ENCODE data around the gene ENTR1.

The ENTR1 gene

DNA sequence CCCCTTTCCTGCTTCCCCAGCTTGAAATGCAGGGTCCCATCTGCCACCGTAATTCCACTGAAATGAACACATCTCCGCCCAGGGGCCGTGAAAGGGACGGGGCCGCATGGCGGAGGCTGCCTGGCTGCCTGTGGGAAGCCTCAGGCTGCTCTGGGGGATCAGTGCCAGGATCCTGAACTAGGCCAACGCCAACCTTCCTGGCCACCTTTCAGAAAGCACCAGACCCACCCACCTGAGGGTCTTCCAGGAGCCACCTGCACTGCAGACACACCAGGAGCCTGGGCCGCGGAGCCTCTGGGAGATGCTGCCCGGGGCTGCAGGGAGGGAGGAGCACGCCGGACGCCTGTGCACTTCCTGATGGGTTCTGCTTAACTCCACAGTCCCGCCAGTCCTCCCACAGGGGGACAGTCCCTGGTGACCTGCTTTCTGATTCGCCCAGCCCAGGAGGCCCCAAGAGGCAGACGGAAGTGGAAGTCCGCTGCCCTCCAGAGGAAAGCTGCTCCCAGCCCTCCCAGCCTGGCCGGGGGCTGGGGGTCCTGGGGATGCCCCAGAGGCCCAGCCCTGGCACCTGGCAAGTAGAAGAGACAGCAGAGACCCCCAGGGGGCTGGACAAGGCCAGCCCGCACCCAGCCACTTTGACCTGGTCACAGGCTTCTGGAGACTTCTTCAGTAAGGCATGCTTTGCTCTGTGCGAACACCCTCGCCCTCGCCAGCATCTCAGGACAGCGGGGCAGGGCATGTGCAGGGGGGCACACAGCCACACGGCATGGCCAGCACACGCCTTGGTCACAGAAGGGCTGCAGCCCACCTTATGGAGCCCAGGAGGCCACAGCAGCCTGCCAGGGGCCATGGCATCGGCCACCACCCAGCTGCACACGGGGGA is 36.9 kb downstream of the ENTR1 start, which contains the start of gene CARD9:
CARD9 (minus strand) TSS at position 370 of the 883 bp plus-strand sequence. CDS start 1,591 bp downstream, outside the sequence.
- H3K36me3 ChIP-seq (ENCODE audit: control insufficient read depth, insufficient read depth, low read length) = peaks cover 16% of the 10 kb centered on the region
- H3K27me3 ChIP-seq (replicated peaks; ENCODE audit: control insufficient read depth, insufficient read depth, low read length) = no peaks in the 10 kb centered on the region
- no peak for DNase-seq (ENCODE audit: extremely low read depth, insufficient read length)
- peak within 1 kb of the TSS; percentile 60 for H3K4me3 ChIP-seq (replicated peaks; ENCODE audit: low read depth, low read length)
- TF ChIP-seq CTCF (IDR thresholded peaks at IDR 0.05; ENCODE audit: insufficient read depth, low read length, poor library complexity, severe bottlenecking) = no peak

DNA sequence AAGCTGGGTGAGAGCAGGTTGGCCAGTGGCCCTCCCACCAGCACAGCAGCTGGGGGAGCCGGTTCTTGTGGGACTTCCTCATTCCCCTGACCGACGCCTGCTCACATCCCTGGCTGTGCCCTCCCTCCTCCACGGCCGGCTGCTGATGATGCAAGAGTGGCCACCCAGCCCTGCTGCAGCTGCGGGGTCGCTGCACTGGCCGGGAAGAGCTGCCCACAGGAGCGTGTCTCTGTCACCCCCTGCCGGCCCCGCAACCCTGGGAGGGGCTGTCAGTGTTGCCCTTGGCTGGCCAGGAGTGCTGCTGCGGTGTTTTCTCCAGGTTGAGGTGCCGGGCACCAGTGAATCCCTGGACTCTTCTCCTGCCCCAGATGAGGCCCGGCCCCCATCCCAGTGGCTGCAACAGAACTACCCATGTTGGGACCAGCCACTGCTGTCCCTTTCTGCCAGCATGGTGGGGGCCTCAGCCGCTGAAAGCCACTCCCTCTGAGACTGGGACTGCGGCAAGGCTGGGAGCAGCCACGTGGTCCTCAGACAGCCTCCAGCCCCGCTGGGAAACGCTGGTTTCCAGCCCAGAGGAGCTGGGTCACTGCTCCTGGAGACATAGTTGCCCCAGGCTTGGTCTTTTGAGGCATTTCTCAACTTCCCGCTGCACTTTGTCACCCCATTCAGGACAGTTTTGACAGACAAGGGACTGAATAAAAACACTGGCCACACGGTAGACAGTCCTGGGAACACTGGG is 37.7 kb downstream of the ENTR1 start:
- TF ChIP-seq CTCF (IDR thresholded peaks at IDR 0.05; ENCODE audit: insufficient read depth, low read length, poor library complexity, severe bottlenecking) = peak; percentile 27
- H3K27me3 ChIP-seq (replicated peaks; ENCODE audit: control insufficient read depth, insufficient read depth, low read length) = no peaks in the 10 kb centered on the region
- H3K36me3 ChIP-seq (ENCODE audit: control insufficient read depth, insufficient read depth, low read length) = peaks cover 11% of the 10 kb centered on the region
- peak overlapping the region; percentile 60 for H3K4me3 ChIP-seq (replicated peaks; ENCODE audit: low read depth, low read length)
- no peak for DNase-seq (ENCODE audit: extremely low read depth, insufficient read length)

DNA sequence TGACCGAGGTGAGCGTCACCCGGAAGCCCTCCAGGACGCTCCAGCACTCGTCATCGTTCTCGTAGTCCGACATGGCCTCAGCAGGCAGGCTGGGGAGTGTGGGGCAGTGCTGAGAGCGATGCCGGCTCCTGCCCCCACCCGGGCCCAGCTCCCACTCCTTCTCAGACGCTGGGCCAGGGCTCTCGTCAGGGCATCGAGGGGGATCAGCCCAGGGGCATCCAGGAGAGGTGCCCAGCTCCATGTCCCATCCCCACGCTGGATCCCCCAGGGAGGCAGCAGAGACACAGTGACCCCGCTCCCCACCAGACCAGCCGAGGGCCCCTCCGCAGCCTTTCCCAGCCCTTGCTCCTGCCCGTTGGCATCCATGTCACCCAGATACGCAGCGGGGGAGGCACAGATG is 38.4 kb downstream of the ENTR1 start:
- H3K27me3 ChIP-seq (replicated peaks; ENCODE audit: control insufficient read depth, insufficient read depth, low read length) = no peaks in the 10 kb centered on the region
- H3K4me3 ChIP-seq (replicated peaks; ENCODE audit: low read depth, low read length) = peak overlapping the region; percentile 60
- no peak for DNase-seq (ENCODE audit: extremely low read depth, insufficient read length)
- H3K36me3 ChIP-seq (ENCODE audit: control insufficient read depth, insufficient read depth, low read length) = peaks cover 9% of the 10 kb centered on the region
- TF ChIP-seq CTCF (IDR thresholded peaks at IDR 0.05; ENCODE audit: insufficient read depth, low read length, poor library complexity, severe bottlenecking) = no peak

- Histone ChIP-seq H3K36me3 (ENCODE audit: control insufficient read depth, insufficient read depth, low read length) (peaks cover 9% of the 10 kb centered on the region), H3K4me3 (replicated peaks; ENCODE audit: low read depth, low read length) (no peak overlapping the region), H3K27me3 (replicated peaks; ENCODE audit: control insufficient read depth, insufficient read depth, low read length) (no peaks in the 10 kb centered on the region)
- DNase-seq (ENCODE audit: extremely low read depth, insufficient read length) = no peak
- TF ChIP-seq CTCF (IDR thresholded peaks at IDR 0.05; ENCODE audit: insufficient read depth, low read length, poor library complexity, severe bottlenecking) = no peak
Measured at GRCh38 chr9:136371533-136371880, 38.9 kb downstream of the ENTR1 start.

DNA sequence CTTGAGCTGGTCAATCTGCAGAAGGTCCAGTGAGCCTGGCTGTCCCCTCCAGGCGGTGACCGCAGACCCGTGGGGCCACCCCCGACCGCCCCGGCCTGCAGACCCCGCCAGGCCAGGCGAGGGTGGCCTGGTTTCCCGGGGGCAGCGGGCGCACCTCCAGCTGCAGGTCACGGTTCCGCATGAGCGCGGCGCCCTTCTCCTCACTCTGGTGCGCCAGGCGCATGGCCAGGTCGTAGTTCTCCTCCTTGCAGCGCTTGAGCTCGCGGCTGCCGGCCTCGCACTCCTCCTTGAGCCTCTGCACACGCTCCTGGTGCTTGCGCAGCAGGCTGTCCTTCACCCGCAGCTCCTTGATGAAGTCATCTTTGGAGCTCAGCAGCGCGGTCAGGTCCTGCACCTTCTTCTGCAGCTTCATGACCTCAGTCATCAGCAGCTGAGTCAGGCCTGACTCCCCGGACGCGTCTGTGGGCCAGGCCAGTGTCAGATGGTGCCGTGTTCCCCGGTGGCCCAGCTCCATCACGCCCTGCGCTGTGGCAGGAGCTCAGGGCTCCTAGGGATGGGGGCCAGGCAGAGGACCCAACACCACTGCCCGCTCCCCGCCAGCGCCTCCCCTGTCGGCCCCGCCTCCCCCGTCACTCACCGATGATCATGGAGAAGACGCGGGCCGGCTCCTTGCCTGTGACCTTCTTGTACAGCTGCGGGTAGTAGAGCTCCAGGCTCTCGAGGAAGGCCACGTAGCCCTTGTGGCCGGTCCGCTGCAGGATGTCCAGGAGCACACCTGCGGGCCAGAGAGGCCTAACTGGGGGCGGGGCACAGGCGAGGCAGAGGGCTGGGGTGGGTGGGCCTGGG is 39.5 kb downstream of the ENTR1 start:
- H3K4me3 ChIP-seq (replicated peaks; ENCODE audit: low read depth, low read length) = no peak overlapping the region
- H3K36me3 ChIP-seq (ENCODE audit: control insufficient read depth, insufficient read depth, low read length) = peaks cover 5% of the 10 kb centered on the region
- H3K27me3 ChIP-seq (replicated peaks; ENCODE audit: control insufficient read depth, insufficient read depth, low read length) = no peaks in the 10 kb centered on the region
- DNase-seq (ENCODE audit: extremely low read depth, insufficient read length) = no peak
- no peak for TF ChIP-seq CTCF (IDR thresholded peaks at IDR 0.05; ENCODE audit: insufficient read depth, low read length, poor library complexity, severe bottlenecking)
